OCI-LY3 (cell line): Measurements from ENCODE around the gene OTOG.

ENCODE experiments used
- H2AFZ ChIP-seq: fragments of 200-600, 300-600 bp; shearing (Covaris generic); 2 replicates; pipeline ENCODE4 v1.6.0; 2014; ENCODE audit warnings: antibody characterized with exemption, low read depth, low read length
- H3K27ac ChIP-seq: fragments of 200-600, 300-600 bp; sonication (generic); 2 replicates; pipeline ENCODE4 v1.5.1; 2014; ENCODE audit warnings: mild to moderate bottlenecking, low read length, moderate library complexity, mixed read lengths
- H3K27me3 ChIP-seq: fragments of 200-600, 300-600 bp; sonication (generic); 2 replicates; pipeline ENCODE4 v1.6.1; 2014; ENCODE audit warnings: low read depth, low read length, mixed read lengths
- H3K36me3 ChIP-seq: fragments of 200-600, 300-600 bp; sonication (generic); replicated peaks from 2 replicates; pipeline ENCODE3; 2014; ENCODE audit warnings: low read depth, low read length, mixed read lengths
- H3K4me1 ChIP-seq: fragments of 300-600, 200-600 bp; sonication (generic); 2 replicates; pipeline ENCODE4 v1.6.1; 2014; ENCODE audit warnings: low read length, mixed read lengths
- H3K4me2 ChIP-seq: fragments of 200-600, 300-600 bp; sonication (generic); 2 replicates; pipeline ENCODE4 v1.6.1; 2014; ENCODE audit warnings: low read length, mixed read lengths
- H3K4me3 ChIP-seq: fragments of 300-600, 200-600 bp; sonication (generic); 2 replicates; pipeline ENCODE4 v1.5.1; 2014; ENCODE audit warnings: antibody characterized with exemption, mild to moderate bottlenecking, low read length, moderate library complexity
- H3K79me2 ChIP-seq: fragments of 300-600, 200-600 bp; shearing (Covaris generic); 2 replicates; pipeline ENCODE4 v1.6.1; 2014; ENCODE audit warnings: mild to moderate bottlenecking, low read length, mixed read lengths
- H3K9ac ChIP-seq: fragments of 300-600, 200-600 bp; shearing (Covaris generic); 2 replicates; pipeline ENCODE4 v1.6.0; 2014; ENCODE audit warnings: mild to moderate bottlenecking, low read length, moderate library complexity
- H3K9me3 ChIP-seq: fragments of 200-600, 300-600 bp; shearing (Covaris generic); 2 replicates; pipeline ENCODE4 v1.6.1; 2014; ENCODE audit warnings: low read length, mixed read lengths; ENCODE audit not compliant: insufficient read depth
- H4K20me1 ChIP-seq: fragments of 200-600, 300-600 bp; sonication (generic); 2 replicates; pipeline ENCODE4 v1.6.1; 2016; ENCODE audit warnings: low read length, mixed read lengths; ENCODE audit not compliant: insufficient read depth
- EZH2phosphoT487 ChIP-seq: fragments of 200-600 bp; shearing (Covaris generic); IDR thresholded peaks from 2 replicates; pipeline ENCODE4 v1.6.1; 2018; ENCODE audit warnings: antibody characterized with exemption, mixed run types, low read depth
- TF ChIP-seq, protein P1 (sequence below): fragments of 200-600, 300-600 bp; sonication (generic); IDR thresholded peaks from 2 replicates; pipeline ENCODE4 v1.5.1; 2014; ENCODE audit warnings: antibody characterized with exemption, low read length, low read depth

OTOG gene

DNA sequence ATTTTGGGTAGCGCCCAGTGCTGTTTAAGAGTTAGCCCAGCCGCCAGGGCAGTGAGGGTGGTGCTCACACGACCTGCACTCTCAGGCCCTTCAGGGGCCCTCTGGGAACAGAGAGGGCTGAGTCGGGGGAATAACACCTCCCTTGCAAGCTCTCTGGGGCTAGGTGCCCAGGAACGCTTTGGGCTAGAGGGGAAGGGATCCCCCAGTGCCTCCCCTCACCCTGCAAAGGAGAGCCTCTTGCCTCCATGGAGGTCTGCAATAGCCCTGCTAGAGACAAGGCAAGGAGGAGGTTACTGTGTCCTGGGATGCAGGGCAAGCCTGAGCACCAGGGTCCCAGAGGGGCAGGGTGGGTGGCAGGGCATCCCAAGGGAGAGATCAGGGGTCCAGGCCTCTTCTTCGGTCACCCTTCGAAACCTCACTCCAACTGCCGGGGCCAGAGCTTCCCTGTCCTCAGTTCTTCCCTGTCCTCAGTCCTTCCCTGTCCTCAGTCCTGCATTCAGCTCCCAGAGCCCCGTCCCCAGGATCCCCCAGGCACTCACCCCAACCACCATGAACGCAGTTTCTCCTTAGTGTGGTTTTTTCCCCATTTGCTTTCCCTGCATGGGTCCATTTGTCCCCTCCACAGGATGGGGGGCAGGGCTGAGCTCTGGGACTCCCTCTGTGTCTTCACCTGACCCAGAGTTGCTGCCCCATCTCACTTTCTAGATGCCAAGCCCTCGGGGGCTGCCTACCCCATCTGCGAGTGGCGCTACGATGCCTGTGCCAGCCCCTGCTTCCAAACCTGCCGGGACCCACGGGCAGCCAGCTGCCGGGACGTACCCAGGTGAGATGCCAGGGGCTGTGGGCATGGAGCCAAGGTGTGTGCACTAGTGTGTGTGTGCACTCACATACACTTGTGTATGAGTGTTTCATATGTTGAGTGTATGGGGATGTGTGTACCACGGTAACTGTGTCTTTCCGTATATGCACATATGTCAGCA lies 60.8 kb downstream of the OTOG start:
- no peaks in the 10 kb centered on the region for H3K36me3 ChIP-seq
- H3K4me2 ChIP-seq = no peak overlapping the region
- no peaks in the 10 kb centered on the region for H3K4me1 ChIP-seq
- H2AFZ ChIP-seq = no peak overlapping the region
- no peak overlapping the region for H3K27ac ChIP-seq
- H3K27me3 ChIP-seq = no peaks in the 10 kb centered on the region
- no peaks in the 10 kb centered on the region for H3K9me3 ChIP-seq
- TF ChIP-seq, protein P1, sequence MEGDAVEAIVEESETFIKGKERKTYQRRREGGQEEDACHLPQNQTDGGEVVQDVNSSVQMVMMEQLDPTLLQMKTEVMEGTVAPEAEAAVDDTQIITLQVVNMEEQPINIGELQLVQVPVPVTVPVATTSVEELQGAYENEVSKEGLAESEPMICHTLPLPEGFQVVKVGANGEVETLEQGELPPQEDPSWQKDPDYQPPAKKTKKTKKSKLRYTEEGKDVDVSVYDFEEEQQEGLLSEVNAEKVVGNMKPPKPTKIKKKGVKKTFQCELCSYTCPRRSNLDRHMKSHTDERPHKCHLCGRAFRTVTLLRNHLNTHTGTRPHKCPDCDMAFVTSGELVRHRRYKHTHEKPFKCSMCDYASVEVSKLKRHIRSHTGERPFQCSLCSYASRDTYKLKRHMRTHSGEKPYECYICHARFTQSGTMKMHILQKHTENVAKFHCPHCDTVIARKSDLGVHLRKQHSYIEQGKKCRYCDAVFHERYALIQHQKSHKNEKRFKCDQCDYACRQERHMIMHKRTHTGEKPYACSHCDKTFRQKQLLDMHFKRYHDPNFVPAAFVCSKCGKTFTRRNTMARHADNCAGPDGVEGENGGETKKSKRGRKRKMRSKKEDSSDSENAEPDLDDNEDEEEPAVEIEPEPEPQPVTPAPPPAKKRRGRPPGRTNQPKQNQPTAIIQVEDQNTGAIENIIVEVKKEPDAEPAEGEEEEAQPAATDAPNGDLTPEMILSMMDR = no peak
- TF ChIP-seq EZH2phosphoT487 = no peak
- no peaks in the 10 kb centered on the region for H3K79me2 ChIP-seq
- H3K9ac ChIP-seq = no peak overlapping the region
- no peak overlapping the region for H3K4me3 ChIP-seq
- H4K20me1 ChIP-seq = no peaks in the 10 kb centered on the region

DNA sequence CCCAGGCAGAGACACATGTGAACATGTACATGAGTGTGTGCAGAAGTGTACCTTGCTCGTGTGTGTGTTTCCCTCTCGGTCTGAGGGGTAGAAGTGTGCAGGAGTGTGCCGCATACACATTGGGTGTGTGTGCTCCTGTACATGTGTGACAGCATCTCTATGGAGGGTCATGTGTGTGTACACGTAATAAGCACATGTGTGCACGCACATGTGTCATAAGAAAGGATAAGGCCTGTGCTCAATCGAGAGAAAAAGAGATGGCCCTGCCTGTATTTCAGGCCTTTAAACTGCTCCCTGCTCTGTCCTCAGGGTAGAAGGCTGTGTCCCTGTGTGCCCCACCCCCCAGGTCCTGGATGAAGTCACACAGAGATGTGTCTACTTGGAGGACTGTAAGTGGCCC lies 61.8 kb downstream of the OTOG start:
- no peak overlapping the region for H3K9ac ChIP-seq
- no peaks in the 10 kb centered on the region for H3K9me3 ChIP-seq
- no peak overlapping the region for H3K4me3 ChIP-seq
- H3K36me3 ChIP-seq = no peaks in the 10 kb centered on the region
- H3K4me2 ChIP-seq = no peak overlapping the region
- no peaks in the 10 kb centered on the region for H3K4me1 ChIP-seq
- no peak overlapping the region for H2AFZ ChIP-seq
- no peaks in the 10 kb centered on the region for H4K20me1 ChIP-seq
- H3K79me2 ChIP-seq = no peaks in the 10 kb centered on the region
- H3K27ac ChIP-seq = no peak overlapping the region
- no peak for TF ChIP-seq EZH2phosphoT487
- TF ChIP-seq, protein P1 = no peak
- no peaks in the 10 kb centered on the region for H3K27me3 ChIP-seq

DNA sequence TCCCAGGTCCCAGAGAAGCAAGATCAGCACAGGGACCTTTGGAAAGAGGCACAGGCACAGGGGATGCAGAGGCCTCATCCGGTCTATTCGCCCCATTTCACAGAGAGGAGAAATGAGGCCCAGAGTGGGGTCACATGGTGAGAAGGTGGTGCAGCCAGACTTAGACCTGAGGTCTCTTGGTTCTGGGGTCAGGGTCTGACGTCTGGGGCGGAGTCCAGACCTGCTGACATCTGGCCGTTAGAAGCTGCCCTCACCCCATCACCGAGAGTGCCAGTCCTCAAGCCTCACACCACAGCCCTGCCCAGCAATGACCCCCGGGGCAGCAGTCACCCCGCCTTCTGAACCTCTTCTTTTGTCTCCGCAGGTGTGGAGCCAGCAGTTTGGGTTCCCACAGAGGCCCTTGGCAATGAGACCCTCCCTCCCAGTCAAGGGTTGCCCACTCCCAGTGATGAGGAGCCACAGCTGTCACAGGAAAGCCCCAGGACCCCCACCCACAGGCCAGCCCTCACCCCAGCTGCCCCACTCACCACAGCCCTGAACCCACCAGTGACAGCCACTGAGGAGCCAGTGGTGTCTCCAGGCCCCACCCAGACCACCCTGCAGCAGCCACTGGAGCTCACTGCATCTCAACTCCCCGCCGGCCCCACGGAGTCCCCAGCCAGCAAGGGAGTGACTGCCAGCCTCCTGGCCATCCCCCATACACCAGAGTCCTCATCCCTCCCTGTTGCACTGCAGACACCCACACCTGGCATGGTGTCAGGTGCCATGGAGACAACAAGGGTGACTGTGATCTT lies 62.4 kb downstream of the OTOG start:
- Histone ChIP-seq H3K4me1 (no peaks in the 10 kb centered on the region), H4K20me1 (no peaks in the 10 kb centered on the region), H3K27ac (no peak overlapping the region), H3K4me3 (no peak overlapping the region), H3K27me3 (peaks cover 4% of the 10 kb centered on the region), H3K4me2 (no peak overlapping the region), H3K9me3 (no peaks in the 10 kb centered on the region), H2AFZ (no peak overlapping the region), H3K36me3 (no peaks in the 10 kb centered on the region), H3K9ac (no peak overlapping the region), H3K79me2 (no peaks in the 10 kb centered on the region)
- TF ChIP-seq EZH2phosphoT487 = no peak
- TF ChIP-seq, protein P1 = no peak
